ENCODE results near the gene GRM6. TPM values are rescaled to one million over a fixed set of nuclear protein-coding genes. Genes with fewer than 3 reads are reported as not detected.

GRM6 gene
- total and polyA plus RNA-seq, 11 donors = 0.04 TPM; not detected in 10

DNA sequence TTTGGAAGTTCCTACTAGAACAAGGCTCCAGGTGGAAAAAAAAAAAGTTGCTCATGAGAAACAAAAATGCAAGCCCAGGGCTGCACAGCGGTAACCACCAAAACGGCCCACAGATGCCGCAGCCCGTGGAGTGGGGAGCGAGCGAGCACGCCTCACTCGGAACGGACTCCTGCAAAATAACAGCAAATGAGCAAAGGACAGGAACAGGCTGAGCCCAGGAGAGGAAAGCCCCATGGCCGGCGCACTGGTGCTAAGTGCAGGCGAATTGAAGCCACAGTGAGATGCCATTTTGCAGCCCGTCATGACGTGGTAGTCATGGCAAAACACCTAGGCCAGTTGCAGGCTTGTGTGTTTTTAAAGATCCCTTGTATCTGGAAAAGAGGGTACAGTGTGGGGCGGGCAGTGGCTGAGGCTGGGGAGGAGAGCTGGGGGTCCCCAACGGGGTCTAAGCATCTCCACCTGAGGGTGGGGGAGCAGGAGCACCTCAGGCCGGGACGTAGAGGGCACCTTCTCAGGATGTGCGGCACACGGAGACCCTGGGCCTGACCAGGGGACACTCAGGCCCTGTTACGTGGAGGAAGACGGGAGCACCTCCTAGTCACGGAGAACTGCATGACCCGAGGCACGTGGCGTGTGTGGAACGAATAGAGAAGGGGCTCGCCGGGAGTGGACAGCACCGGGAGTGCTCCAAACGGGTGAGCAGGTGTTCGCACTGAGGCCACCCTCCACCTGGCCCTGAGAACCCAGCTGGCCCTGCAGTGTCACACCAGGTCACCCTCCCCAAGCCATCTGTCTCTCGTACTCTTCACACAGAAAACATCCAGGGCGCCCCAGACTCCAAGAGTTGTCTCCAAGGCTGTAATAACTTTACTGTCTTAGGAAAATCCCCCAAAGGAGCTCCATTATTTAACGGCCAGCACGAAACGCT, 10.7 kb downstream of the GRM6 start:
- TF ChIP-seq, protein P1, sequence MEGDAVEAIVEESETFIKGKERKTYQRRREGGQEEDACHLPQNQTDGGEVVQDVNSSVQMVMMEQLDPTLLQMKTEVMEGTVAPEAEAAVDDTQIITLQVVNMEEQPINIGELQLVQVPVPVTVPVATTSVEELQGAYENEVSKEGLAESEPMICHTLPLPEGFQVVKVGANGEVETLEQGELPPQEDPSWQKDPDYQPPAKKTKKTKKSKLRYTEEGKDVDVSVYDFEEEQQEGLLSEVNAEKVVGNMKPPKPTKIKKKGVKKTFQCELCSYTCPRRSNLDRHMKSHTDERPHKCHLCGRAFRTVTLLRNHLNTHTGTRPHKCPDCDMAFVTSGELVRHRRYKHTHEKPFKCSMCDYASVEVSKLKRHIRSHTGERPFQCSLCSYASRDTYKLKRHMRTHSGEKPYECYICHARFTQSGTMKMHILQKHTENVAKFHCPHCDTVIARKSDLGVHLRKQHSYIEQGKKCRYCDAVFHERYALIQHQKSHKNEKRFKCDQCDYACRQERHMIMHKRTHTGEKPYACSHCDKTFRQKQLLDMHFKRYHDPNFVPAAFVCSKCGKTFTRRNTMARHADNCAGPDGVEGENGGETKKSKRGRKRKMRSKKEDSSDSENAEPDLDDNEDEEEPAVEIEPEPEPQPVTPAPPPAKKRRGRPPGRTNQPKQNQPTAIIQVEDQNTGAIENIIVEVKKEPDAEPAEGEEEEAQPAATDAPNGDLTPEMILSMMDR (IDR thresholded peaks at IDR 0.05) = no peak
- no peak for TF ChIP-seq POLR2A (IDR thresholded peaks at IDR 0.05)
- H3K9me3 ChIP-seq = peaks cover 0 to 96% (median 76%) of the 10 kb centered on the region in 12 donors
- ATAC-seq (no peak), DNase-seq (no peak)
- H3K27ac ChIP-seq = no peak overlapping the region
- H3K27me3 ChIP-seq = no peaks in the 10 kb centered on the region
- WGBS, 4 donors = 93 to 97% (median 95%) methylated on average over 37 of the region's 37 CpGs
- no peak overlapping the region for H3K4me3 ChIP-seq
- intact Hi-C loops (cut with DNase I) = no loop called here
- no peaks in the 10 kb centered on the region for H3K36me3 ChIP-seq
- H3K4me1 ChIP-seq = no peaks in the 10 kb centered on the region

DNA sequence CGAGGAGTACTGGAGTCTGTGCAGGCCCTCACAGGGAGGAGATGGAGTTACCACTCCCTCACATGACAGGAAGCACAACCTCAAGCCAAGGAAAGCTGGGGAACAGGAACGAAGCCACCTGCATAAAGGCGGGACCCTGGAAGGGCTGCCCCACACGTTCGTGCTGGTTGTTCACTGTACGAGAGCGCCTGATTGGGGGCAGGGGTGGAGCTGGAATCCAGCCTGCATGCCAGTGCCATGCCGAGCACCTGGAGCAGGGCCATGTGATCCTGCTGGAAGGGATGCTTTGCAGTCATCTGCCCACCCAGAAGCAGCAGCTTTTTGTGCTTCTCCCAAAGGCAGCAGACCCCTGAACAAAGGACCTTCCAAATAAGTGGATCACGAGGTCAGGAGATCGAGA, 11.4 kb downstream of the GRM6 start:
- TF ChIP-seq, protein P1 (IDR thresholded peaks at IDR 0.05) = no peak
- TF ChIP-seq POLR2A (IDR thresholded peaks at IDR 0.05) = no peak
- no peaks in the 10 kb centered on the region for H3K4me1 ChIP-seq
- H3K4me3 ChIP-seq = no peak overlapping the region
- no peak for ATAC-seq
- H3K36me3 ChIP-seq = peaks cover 0 to 4% (median 0%) of the 10 kb centered on the region in 9 donors
- H3K27ac ChIP-seq = no peak overlapping the region
- DNase-seq = no peak
- WGBS, 4 donors = 91 to 98% (median 94%) methylated on average over 10 of the region's 10 CpGs
- intact Hi-C loops (cut with DNase I) = no loop called here
- H3K9me3 ChIP-seq = peaks cover 0 to 96% (median 79%) of the 10 kb centered on the region in 12 donors
- no peaks in the 10 kb centered on the region for H3K27me3 ChIP-seq

DNA sequence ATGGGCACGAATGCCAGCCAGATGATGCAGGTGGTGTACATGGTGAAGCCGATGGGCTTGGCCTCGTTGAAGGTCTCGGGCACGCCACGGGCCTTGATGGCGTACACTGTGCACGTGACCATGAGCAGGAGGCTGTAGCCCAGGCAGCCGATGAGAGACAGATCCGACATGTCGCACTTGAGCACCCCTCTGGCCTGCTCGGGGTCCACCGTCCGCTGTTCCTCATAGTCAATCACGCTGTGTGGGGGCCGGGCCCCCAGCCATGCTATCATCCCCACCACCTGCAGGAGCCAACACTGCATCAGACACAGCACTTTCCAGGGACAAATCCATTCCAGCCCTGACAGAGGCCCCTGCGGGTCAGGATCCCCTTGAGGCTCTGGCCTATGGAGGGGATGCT, 12.2 kb downstream of the GRM6 start:
- DNase-seq = no peak
- TF ChIP-seq, protein P1 (IDR thresholded peaks at IDR 0.05) = no peak
- TF ChIP-seq POLR2A (IDR thresholded peaks at IDR 0.05) = no peak
- WGBS, 4 donors = 90 to 97% (median 96%) methylated on average over 4 to 17 of the region's 17 CpGs

DNA sequence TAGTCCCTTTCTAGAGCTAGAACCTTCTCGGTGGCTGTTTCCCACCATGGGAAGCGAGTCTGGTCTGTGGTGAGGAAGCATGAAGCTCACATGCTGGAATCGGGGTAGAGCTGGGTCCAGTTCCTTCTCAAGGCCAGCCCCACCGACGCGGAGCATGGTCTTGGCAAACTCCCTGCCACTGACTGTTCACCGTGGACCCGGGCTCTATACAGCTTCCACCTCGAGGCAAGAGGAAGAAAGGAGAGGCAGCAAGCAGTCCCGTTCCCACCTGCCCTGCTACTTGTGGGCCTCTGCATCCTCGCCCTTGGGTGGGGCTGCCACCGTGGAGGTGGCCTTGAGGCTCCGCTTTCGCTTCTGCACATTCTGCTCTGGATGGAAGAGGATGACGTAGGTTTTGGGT, 13.7 kb downstream of the GRM6 start:
- no peaks in the 10 kb centered on the region for H3K27me3 ChIP-seq
- 94 to 97% (median 96%) methylated on average over 10 to 15 of the region's 15 CpGs for WGBS, 4 donors
- no peaks in the 10 kb centered on the region for H3K4me1 ChIP-seq
- no peak for TF ChIP-seq POLR2A (IDR thresholded peaks at IDR 0.05)
- TF ChIP-seq, protein P1 (IDR thresholded peaks at IDR 0.05) = no peak
- peaks cover 0 to 98% (median 78%) of the 10 kb centered on the region in 12 donors for H3K9me3 ChIP-seq
- peaks cover 0 to 26% (median 0%) of the 10 kb centered on the region in 9 donors for H3K36me3 ChIP-seq
- intact Hi-C loops (cut with DNase I) = no loop called here
- H3K4me3 ChIP-seq = no peak overlapping the region
- ATAC-seq = no peak
- DNase-seq = no peak
- H3K27ac ChIP-seq = no peak overlapping the region

More for the DNA sequence above, 12.2 kb downstream of the GRM6 start:
- H3K9me3 ChIP-seq = peaks cover 0 to 96% (median 76%) of the 10 kb centered on the region in 12 donors
- peaks cover 0 to 12% (median 0%) of the 10 kb centered on the region in 9 donors for H3K36me3 ChIP-seq
- intact Hi-C loops (cut with DNase I) = no loop called here
- no peaks in the 10 kb centered on the region for H3K4me1 ChIP-seq
- no peak overlapping the region for H3K27ac ChIP-seq
- H3K4me3 ChIP-seq = no peak overlapping the region
- ATAC-seq = peak in 1 of 4 donors; percentile 27
- no peaks in the 10 kb centered on the region for H3K27me3 ChIP-seq
